Bronchial epithelial cell (primary cell): ENCODE results near the gene BBX. TPM values are rescaled to one million over a fixed set of nuclear protein-coding genes. Genes with fewer than 3 reads are reported as not detected.

Experiments
- DNase-seq: peaks from one replicate; pipeline ENCODE4 v3.0.0-alpha.2; 2010; ENCODE audit warnings: low read depth
- FAIRE-seq: peaks from 2 replicates; lab custom pipeline; 2011; peaks lifted over from hg19 to GRCh38; lab: Jason Lieb, UNC
- H3K27me3 ChIP-seq: 2 replicates; pipeline ENCODE4 v1.5.1; 2011; ENCODE audit warnings: low read length; ENCODE audit not compliant: control insufficient read depth, insufficient read depth
- H3K36me3 ChIP-seq: 2 replicates; pipeline ENCODE4 v1.5.1; 2011; ENCODE audit warnings: low read length; ENCODE audit not compliant: control insufficient read depth, insufficient read depth
- H3K4me3 ChIP-seq: 2 replicates; pipeline ENCODE4 v1.5.1; 2011; ENCODE audit warnings: mild to moderate bottlenecking, low read depth, low read length, control low read depth
- total RNA-seq: library from RNA; depleted of rRNA; stranded (reverse); fragments of >200 nt; gene quantifications from 2 replicates; pipeline ENCODE4 v1.2.1, GENCODE V29; 2014
- TF ChIP-seq, protein P1 (sequence below): IDR thresholded peaks from 2 replicates; pipeline ENCODE4 v1.5.1; 2011; ENCODE audit warnings: mild to moderate bottlenecking, moderate library complexity, low read length, control low read depth, inconsistent platforms; ENCODE audit not compliant: insufficient read depth, severe bottlenecking

BBX gene
- total RNA-seq, 1 donor from 2014 or later = 49.5 TPM

DNA sequence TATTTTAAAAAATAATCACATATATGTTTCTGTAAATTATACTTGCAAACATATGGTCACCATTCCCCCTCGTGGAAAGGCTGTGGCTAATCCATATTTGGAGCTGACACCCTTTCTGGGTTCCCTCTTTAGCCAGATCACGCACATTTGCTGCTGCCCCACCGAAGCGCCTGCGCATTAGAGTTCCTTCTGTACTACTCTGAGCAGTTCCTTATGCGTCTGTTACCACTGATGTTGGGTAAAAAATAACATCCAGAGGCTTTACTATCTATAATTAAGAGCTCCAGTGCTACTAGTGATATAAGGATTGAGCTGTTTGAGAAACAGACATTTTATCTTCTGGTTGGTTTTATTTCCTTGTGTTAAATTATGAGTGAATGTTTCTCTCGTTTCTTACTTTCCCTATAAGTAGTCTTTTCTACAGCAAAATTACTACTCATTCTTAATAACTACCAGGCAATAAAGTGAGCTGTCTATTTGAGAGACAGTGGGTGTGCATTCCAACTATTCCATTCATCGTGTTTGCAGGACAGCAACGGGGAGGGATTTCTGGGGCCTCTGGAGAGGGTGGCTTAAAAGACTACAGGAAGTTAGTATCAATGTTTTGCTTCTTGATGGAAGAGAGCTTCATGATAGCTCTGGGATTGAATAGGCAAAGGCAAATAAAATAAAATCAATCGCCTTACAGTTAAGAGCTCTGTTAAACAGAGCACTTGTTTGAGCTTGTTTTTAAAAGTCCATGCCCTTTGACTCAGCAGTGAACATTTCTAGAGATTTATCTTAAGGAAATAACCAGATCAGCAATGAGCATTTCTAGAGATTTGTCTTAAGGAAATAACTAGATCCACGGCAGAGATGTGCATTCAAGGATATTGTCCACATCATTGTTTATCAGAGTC is 322.9 kb downstream of the BBX start:
- Histone ChIP-seq H3K36me3 (no peaks in the 10 kb centered on the region), H3K4me3 (no peak overlapping the region), H3K27me3 (no peaks in the 10 kb centered on the region)
- TF ChIP-seq, protein P1, sequence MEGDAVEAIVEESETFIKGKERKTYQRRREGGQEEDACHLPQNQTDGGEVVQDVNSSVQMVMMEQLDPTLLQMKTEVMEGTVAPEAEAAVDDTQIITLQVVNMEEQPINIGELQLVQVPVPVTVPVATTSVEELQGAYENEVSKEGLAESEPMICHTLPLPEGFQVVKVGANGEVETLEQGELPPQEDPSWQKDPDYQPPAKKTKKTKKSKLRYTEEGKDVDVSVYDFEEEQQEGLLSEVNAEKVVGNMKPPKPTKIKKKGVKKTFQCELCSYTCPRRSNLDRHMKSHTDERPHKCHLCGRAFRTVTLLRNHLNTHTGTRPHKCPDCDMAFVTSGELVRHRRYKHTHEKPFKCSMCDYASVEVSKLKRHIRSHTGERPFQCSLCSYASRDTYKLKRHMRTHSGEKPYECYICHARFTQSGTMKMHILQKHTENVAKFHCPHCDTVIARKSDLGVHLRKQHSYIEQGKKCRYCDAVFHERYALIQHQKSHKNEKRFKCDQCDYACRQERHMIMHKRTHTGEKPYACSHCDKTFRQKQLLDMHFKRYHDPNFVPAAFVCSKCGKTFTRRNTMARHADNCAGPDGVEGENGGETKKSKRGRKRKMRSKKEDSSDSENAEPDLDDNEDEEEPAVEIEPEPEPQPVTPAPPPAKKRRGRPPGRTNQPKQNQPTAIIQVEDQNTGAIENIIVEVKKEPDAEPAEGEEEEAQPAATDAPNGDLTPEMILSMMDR = no peak
- FAIRE-seq (no peak), DNase-seq (peak; percentile 83)

DNA sequence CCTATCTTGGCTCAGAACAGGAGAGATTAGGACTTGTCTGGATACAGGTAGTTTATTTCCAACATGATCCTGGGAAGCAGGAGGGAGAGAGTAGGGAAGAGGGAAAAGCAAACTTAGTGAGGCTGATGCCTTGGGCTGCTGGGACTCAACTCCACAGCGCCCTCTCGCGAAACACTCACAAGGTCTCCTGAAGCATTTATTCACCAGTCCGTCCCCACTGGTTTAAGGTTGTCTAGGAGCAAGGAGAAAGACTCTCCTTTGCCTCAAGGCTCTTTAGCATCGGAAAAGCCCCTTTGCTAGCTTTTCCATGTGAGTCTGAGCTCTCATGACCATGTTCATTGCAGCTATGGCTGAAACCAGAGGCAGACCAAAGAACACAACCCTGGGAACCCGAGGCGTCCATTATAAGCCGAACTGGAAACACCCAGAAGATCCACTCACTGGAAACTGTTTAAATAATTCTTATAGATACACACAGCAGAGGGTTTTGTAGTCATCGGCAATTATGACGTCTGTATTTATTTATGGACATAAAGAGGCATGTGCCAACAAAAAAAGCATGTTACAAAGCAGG is 323.6 kb downstream of the BBX start:
- FAIRE-seq = peak; percentile 36
- DNase-seq = peak; percentile 80
- TF ChIP-seq, protein P1 = peak; percentile 88
- no peaks in the 10 kb centered on the region for H3K27me3 ChIP-seq
- H3K36me3 ChIP-seq = no peaks in the 10 kb centered on the region
- no peak overlapping the region for H3K4me3 ChIP-seq

DNA sequence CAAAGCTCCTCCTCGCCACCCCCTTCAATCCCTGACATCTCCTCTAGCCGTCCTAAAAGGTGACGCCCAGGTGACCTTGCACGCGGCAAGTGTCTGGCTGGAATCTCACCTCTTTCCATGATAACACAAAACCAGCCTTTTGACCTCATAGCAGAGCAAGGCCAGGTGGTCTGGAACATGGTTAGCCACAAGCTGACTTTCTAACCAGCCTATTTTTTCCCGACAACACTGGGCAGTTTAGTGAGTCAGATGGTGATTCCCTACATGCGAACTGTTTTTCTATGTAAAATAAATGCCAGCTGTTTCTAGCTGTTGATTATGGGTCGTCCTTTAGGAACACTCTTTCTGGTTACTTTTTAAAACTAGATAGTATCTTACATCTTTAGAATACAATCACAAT is 325.0 kb downstream of the BBX start:
- no peaks in the 10 kb centered on the region for H3K27me3 ChIP-seq
- H3K4me3 ChIP-seq = no peak overlapping the region
- DNase-seq (no peak), FAIRE-seq (peak; percentile 82)
- H3K36me3 ChIP-seq = no peaks in the 10 kb centered on the region
- TF ChIP-seq, protein P1 = no peak

DNA sequence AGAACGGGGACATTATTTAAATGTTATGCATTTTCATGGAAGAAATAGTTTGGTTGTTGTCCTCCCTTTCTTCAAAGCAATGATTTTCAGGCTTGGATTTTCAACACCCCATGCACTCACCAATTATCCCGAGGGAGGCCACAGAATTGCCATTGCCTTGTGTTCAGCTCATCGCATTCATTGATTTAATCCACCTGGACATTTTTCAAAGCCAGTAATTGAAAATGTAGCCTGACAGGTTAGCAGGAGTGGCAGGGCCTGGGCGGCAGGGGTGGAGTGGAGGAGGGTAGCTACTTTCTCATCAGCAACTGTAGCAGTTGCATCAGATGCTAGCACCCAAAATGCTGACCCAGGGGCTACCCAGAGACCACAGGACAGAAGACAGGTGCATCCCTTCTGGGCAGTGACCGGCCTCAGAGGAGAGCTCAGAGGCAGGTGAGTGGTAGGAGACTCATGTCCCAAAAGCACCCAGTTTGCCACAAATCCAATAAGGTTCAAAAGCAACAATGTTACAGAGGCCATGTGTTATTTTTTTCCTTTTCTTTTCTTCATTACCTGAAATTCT is 325.7 kb downstream of the BBX start:
- TF ChIP-seq, protein P1 = no peak
- H3K4me3 ChIP-seq = no peak overlapping the region
- H3K27me3 ChIP-seq = no peaks in the 10 kb centered on the region
- DNase-seq = no peak
- H3K36me3 ChIP-seq = no peaks in the 10 kb centered on the region
- no peak for FAIRE-seq

DNA sequence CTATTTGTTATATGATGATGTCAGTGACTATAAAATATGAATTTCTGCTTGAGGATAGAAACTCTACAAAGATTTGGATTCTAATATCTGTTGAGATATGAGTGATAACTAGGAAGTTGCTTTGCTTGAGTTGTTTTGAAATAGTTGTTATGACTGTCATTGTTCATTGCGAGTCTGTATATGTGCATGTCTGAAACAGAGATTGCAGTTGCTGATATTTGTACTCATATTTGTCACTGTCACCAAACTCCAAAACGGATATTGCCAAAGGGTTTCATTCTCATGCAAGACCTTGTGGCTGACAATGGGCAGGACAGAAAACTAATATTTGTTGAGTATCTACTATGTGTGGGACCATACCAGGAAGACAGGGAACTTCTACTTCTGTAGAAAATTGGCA is 327.9 kb downstream of the BBX start:
- Histone ChIP-seq H3K4me3 (no peak overlapping the region), H3K36me3 (no peaks in the 10 kb centered on the region), H3K27me3 (no peaks in the 10 kb centered on the region)
- no peak for FAIRE-seq
- DNase-seq = no peak
- TF ChIP-seq, protein P1 = no peak
